ENCODE data around the gene CYBA. TPM values are rescaled to one million over a fixed set of nuclear protein-coding genes. Genes with fewer than 3 reads are reported as not detected.

CYBA gene
- total and polyA plus RNA-seq, 2 donors (not counting 1 experiment from before 2014, with no cell fraction given): 701 to 1,336 TPM

DNA sequence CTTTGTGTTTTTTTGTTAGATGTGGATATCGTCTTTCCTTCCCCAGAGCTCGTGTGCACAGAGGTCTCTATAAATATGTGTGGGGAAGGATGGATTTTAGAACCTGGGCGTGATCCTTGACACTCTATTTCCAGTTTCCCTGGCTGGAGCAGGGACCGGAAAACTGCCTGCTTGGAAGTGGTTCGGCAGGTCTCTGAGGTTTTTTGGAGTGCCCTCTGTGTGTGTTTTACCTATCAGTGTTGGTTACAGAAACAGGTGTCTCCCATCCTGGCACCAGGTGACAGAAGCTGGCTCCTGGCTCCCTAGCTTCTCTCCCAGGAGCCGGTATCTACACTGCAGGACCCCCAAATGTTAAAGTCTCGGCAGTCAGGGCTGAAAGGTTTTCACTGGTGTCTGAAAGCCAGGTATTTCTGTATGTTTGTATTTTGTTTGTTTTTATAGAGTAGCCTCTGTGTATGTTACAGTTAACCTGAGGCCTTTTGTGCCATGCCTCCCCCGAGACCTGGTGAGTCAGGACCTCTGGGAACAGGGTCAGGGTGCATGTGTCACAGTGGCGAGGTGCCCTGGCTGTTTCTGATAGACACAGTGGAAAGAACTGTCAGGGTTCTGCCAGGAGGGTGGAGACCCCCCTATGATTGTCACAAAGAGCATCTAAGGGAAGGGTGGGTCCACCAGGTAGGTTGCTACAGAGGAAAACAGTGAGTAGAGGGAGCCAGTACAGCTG, 49.4 kb downstream of the CYBA start:
- H3K9me3 ChIP-seq (ENCODE audit: control extremely low read depth in 1 of 3, control insufficient read depth in 2 of 3, insufficient read depth in 1 of 3, low read length in 2 of 3): no peaks in the 10 kb centered on the region
- no peak overlapping the region for H2AFZ ChIP-seq (ENCODE audit: insufficient read depth, low read depth, low read length, poor library complexity, severe bottlenecking)
- Mint-ChIP-seq H3K27ac (no peak overlapping the region), H3K27me3 (no peaks in the 10 kb centered on the region), H3K9me3 (ENCODE audit: insufficient read depth) (no peaks in the 10 kb centered on the region), H3K4me3 (no peak overlapping the region), H3K4me1 (peaks cover 2% of the 10 kb centered on the region)
- DNase-seq (no peak), ATAC-seq (ENCODE audit: low read depth) (no peak)
- no peak for TF ChIP-seq EZH2 (IDR thresholded peaks at IDR 0.05; ENCODE audit: borderline replicate concordance, insufficient read depth, low read depth, low read length, poor library complexity, severe bottlenecking)
- TF ChIP-seq, protein P1, sequence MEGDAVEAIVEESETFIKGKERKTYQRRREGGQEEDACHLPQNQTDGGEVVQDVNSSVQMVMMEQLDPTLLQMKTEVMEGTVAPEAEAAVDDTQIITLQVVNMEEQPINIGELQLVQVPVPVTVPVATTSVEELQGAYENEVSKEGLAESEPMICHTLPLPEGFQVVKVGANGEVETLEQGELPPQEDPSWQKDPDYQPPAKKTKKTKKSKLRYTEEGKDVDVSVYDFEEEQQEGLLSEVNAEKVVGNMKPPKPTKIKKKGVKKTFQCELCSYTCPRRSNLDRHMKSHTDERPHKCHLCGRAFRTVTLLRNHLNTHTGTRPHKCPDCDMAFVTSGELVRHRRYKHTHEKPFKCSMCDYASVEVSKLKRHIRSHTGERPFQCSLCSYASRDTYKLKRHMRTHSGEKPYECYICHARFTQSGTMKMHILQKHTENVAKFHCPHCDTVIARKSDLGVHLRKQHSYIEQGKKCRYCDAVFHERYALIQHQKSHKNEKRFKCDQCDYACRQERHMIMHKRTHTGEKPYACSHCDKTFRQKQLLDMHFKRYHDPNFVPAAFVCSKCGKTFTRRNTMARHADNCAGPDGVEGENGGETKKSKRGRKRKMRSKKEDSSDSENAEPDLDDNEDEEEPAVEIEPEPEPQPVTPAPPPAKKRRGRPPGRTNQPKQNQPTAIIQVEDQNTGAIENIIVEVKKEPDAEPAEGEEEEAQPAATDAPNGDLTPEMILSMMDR (IDR thresholded peaks at IDR 0.05): no peak
- H3K9ac ChIP-seq (ENCODE audit: low read length): no peak overlapping the region
- peaks cover 54% of the 10 kb centered on the region for H4K20me1 ChIP-seq (ENCODE audit: control insufficient read depth, insufficient read depth, low read length, poor library complexity, severe bottlenecking)
- intact Hi-C loops (cut with micrococcal nuclease): no loop called here
- H3K36me3 ChIP-seq (replicated peaks in 1 of 2; ENCODE audit: control extremely low read depth in 1 of 2, control insufficient read depth in 1 of 2, extremely low read depth in 1 of 2, insufficient read depth in 2 of 2, low read length in 1 of 2): peaks cover 0 to 53% of the 10 kb centered on the region in 2 experiments
- 94% methylated on average over 9 of the region's 9 CpGs for WGBS (ENCODE audit: insufficient coverage)
- ChIA-PET CTCF (no interaction called here), POLR2A (no interaction called here)
- no peaks in the 10 kb centered on the region for H3K27me3 ChIP-seq (replicated peaks in 1 of 4; ENCODE audit: control extremely low read depth in 1 of 4, control insufficient read depth in 3 of 4, insufficient read depth in 4 of 4, low read length in 3 of 4)
- no peak overlapping the region for H3K4me2 ChIP-seq (replicated peaks; ENCODE audit: low read depth, low read length, poor library complexity, severe bottlenecking)
- H3K79me2 ChIP-seq (ENCODE audit: control insufficient read depth, insufficient read depth, low read length): peaks cover 68% of the 10 kb centered on the region
- no peak overlapping the region for H3K4me3 ChIP-seq (ENCODE audit: control extremely low read depth in 1 of 5, extremely low read depth in 1 of 5, insufficient read depth in 1 of 5, low read depth in 2 of 5, low read length in 4 of 5)
- H3K4me1 ChIP-seq (ENCODE audit: control insufficient read depth in 2 of 2, insufficient read depth in 2 of 2, low read length in 2 of 2): no peaks in the 10 kb centered on the region
- no peak overlapping the region for H3K27ac ChIP-seq (ENCODE audit: low read length in 2 of 2)

DNA sequence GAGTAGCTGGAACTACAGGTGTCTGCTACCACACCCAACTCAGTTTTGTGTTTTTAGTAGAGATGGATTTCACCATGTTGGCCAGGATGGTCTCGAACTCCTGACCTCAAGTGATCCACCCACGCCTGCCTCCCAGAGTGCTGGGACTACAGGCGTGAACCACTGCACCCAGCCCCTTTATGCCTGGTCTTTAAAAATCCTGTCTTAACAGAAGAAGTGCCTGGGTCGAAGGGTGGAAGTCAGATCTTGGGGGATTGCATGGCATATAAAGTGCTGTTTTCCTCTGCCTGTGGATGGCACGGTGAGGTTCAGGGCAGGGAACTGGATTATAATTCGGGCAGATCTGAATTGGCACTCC, 50.3 kb downstream of the CYBA start:
- H3K4me2 ChIP-seq (replicated peaks; ENCODE audit: low read depth, low read length, poor library complexity, severe bottlenecking): no peak overlapping the region
- peaks cover 0 to 46% of the 10 kb centered on the region in 2 experiments for H3K36me3 ChIP-seq (replicated peaks in 1 of 2; ENCODE audit: control extremely low read depth in 1 of 2, control insufficient read depth in 1 of 2, extremely low read depth in 1 of 2, insufficient read depth in 2 of 2, low read length in 1 of 2)
- no peak for ATAC-seq (ENCODE audit: low read depth)
- H3K27me3 ChIP-seq (replicated peaks in 1 of 4; ENCODE audit: control extremely low read depth in 1 of 4, control insufficient read depth in 3 of 4, insufficient read depth in 4 of 4, low read length in 3 of 4): no peaks in the 10 kb centered on the region
- no peaks in the 10 kb centered on the region for H3K9me3 ChIP-seq (ENCODE audit: control extremely low read depth in 1 of 3, control insufficient read depth in 2 of 3, insufficient read depth in 1 of 3, low read length in 2 of 3)
- Mint-ChIP-seq H3K27me3 (no peaks in the 10 kb centered on the region), H3K9me3 (ENCODE audit: insufficient read depth) (no peaks in the 10 kb centered on the region), H3K4me3 (no peak overlapping the region), H3K4me1 (peaks cover 2% of the 10 kb centered on the region), H3K27ac (no peak overlapping the region)
- no peaks in the 10 kb centered on the region for H3K4me1 ChIP-seq (ENCODE audit: control insufficient read depth in 2 of 2, insufficient read depth in 2 of 2, low read length in 2 of 2)
- WGBS (ENCODE audit: insufficient coverage): 100% methylated on average over 6 of the region's 6 CpGs
- peaks cover 63% of the 10 kb centered on the region for H4K20me1 ChIP-seq (ENCODE audit: control insufficient read depth, insufficient read depth, low read length, poor library complexity, severe bottlenecking)
- H3K4me3 ChIP-seq (ENCODE audit: control extremely low read depth in 1 of 5, extremely low read depth in 1 of 5, insufficient read depth in 1 of 5, low read depth in 2 of 5, low read length in 4 of 5): no peak overlapping the region
- no peak for TF ChIP-seq EZH2 (IDR thresholded peaks at IDR 0.05; ENCODE audit: borderline replicate concordance, insufficient read depth, low read depth, low read length, poor library complexity, severe bottlenecking)
- TF ChIP-seq, protein P1 (IDR thresholded peaks at IDR 0.05): no peak
- ChIA-PET POLR2A (no interaction called here), CTCF (no interaction called here)
- no peak for DNase-seq
- H3K79me2 ChIP-seq (ENCODE audit: control insufficient read depth, insufficient read depth, low read length): peaks cover 74% of the 10 kb centered on the region
- no peak overlapping the region for H2AFZ ChIP-seq (ENCODE audit: insufficient read depth, low read depth, low read length, poor library complexity, severe bottlenecking)
- intact Hi-C loops (cut with micrococcal nuclease): no loop called here
- H3K9ac ChIP-seq (ENCODE audit: low read length): no peak overlapping the region
- H3K27ac ChIP-seq (ENCODE audit: low read length in 2 of 2): no peak overlapping the region
